ENCODE data around the gene ADAMTS19.

DNA sequence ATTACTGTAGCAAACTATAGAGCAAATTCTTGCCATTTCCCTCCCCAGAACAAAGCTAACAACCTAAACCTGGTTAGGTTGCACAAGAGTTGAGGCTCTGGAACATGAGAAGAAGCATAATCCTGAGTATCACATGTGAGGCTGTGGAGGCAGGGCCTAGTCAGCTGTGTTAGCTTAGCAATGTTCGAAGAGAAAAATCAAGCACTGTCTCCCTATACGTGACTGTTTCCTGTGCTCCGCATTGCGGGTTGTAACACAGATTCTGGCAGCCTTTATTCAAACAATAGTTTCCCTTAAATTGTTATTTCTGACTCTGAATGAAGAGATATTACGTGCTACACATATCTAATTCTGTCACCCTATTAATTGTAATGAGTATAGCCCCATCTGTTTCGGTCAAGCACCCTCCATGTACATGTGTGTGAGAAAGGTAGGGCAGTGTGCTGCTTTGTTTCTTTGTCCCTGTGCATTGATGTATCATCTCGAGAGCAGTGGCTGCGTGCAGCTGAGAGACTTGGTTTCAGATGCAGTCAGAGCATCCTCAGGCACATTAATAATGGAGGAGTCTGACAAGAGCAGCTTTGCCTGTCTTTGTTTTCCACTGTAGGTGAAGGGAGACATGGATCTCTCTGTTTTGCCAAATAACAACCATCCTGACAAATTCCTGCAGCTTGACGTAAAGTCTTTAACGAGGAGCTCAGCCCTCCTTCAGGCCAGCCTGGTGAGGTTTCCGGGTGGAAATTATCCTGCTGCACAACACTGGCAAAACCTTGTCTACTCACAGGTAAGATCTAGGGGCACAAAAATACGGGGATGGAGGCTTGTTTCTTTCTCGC lies 287.7 kb downstream of the ADAMTS19 start, which contains the start of gene MINAR2:
- TF ChIP-seq POLR2A (IDR thresholded peaks at IDR 0.05), result no peak
- TF ChIP-seq, protein P1, sequence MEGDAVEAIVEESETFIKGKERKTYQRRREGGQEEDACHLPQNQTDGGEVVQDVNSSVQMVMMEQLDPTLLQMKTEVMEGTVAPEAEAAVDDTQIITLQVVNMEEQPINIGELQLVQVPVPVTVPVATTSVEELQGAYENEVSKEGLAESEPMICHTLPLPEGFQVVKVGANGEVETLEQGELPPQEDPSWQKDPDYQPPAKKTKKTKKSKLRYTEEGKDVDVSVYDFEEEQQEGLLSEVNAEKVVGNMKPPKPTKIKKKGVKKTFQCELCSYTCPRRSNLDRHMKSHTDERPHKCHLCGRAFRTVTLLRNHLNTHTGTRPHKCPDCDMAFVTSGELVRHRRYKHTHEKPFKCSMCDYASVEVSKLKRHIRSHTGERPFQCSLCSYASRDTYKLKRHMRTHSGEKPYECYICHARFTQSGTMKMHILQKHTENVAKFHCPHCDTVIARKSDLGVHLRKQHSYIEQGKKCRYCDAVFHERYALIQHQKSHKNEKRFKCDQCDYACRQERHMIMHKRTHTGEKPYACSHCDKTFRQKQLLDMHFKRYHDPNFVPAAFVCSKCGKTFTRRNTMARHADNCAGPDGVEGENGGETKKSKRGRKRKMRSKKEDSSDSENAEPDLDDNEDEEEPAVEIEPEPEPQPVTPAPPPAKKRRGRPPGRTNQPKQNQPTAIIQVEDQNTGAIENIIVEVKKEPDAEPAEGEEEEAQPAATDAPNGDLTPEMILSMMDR (IDR thresholded peaks at IDR 0.05), result no peak

Data from tibial nerve (tissue), 3 donors.